ENCODE measurements around the gene RUNX1. TPM values are rescaled to one million over a fixed set of nuclear protein-coding genes. Genes with fewer than 3 reads are reported as not detected.

Gene RUNX1
- 14.3 and 28.4 TPM in 2 replicates for total RNA-seq

DNA sequence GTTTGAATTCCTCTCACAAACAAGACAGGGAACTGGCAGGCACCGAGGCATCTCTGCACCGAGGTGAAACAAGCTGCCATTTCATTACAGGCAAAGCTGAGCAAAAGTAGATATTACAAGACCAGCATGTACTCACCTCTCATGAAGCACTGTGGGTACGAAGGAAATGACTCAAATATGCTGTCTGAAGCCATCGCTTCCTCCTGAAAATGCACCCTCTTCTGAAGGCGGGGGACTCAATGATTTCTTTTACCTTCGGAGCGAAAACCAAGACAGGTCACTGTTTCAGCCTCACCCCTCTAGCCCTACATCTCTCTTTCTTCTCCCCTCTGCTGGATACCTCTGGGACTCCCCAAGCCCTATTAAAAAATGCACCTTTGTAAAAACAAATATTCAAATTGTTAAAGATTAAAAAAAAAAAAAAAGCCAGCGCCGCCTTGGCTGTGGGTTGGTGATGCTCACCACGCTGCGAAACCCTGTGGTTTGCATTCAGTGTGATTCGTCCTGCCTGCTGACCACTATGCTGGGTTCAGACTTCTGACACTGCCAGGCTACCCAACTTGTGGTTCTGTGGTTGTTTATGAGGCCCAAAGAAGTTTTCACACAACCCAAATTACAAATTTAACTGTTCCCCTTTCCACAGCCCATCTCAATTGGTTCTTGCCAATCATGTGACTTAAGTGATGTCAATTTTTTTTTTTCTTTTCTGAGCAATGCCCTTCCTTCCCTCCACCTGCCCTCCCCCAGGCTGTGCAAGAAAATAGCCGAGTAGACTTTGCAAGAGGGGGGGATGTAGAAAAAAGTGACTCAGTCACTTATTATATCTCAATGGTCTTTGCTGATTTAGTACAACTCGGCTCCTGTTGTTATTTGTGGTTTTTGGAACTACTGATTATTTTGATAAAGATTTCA, at the start of gene RUNX1:
Gene RUNX1, minus strand, starts transcription at position 597 of the 912 bp plus-strand sequence.

Data from mesangial cell (primary cell).